Measurements from ENCODE around the gene AASS. TPM values are rescaled to one million over a fixed set of nuclear protein-coding genes. Genes with fewer than 3 reads are reported as not detected.

AASS gene
- total and polyA plus RNA-seq, 2 donors (not counting 3 experiments of a cell fraction or from before 2014, with no cell fraction given), result 11.1 to 27.8 TPM

GRCh38 chr7:122054393-122054792 lies 89.7 kb downstream of the AASS start:
- CTCF ChIA-PET, result interaction anchor here (1.1 to 1.7 kb wide), 4 partner anchors 38 to 946 kb away, joined by 3 to 15 read pairs (median 4); no protein-coding TSS in a partner anchor
- intact Hi-C loops (cut with micrococcal nuclease), result no loop called here
- POLR2A ChIA-PET, result no interaction called here
- TF ChIP-seq MYC (IDR thresholded peaks at IDR 0.05; ENCODE audit: low read depth, low read length), result no peak
- no peak for TF ChIP-seq POLR2A (IDR thresholded peaks at IDR 0.05; ENCODE audit: low read depth, low read length)
- TF ChIP-seq POLR2AphosphoS5 (IDR thresholded peaks at IDR 0.05; ENCODE audit: insufficient read depth, low read depth, low read length), result no peak
- no peak for TF ChIP-seq EZH2 (IDR thresholded peaks at IDR 0.05; ENCODE audit: borderline replicate concordance, low read depth, low read length, severe bottlenecking)
- TF ChIP-seq JUN (IDR thresholded peaks at IDR 0.05; ENCODE audit: borderline replicate concordance, insufficient read depth, insufficient read length, low read depth), result no peak
- no peak for TF ChIP-seq GATA2 (IDR thresholded peaks at IDR 0.05; ENCODE audit: insufficient read depth, insufficient read length, low read depth, low read length)
- TF ChIP-seq, protein P1, sequence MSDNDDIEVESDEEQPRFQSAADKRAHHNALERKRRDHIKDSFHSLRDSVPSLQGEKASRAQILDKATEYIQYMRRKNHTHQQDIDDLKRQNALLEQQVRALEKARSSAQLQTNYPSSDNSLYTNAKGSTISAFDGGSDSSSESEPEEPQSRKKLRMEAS (IDR thresholded peaks at IDR 0.05; ENCODE audit: insufficient read depth, insufficient read length), result no peak
- TF ChIP-seq CTCF (IDR thresholded peaks at IDR 0.05; ENCODE audit: extremely low read depth in 1 of 2, insufficient read depth in 1 of 2, low read depth in 1 of 2, low read length in 2 of 2), result no peak
- TF ChIP-seq FOS (IDR thresholded peaks at IDR 0.05; ENCODE audit: borderline replicate concordance, insufficient read depth, low read length), result no peak
- H3K36me3 ChIP-seq (ENCODE audit: control insufficient read depth in 2 of 2, extremely low read depth in 1 of 2, insufficient read depth in 2 of 2, low read length in 2 of 2), result no peaks in the 10 kb centered on the region
- H4K20me1 ChIP-seq (replicated peaks; ENCODE audit: control insufficient read depth, extremely low read depth, insufficient read depth, low read length), result no peaks in the 10 kb centered on the region
- no peaks in the 10 kb centered on the region for H3K9me1 ChIP-seq (replicated peaks; ENCODE audit: control insufficient read depth, extremely low read depth, insufficient read depth, low read length)
- no peaks in the 10 kb centered on the region for H3K27me3 ChIP-seq (ENCODE audit: control insufficient read depth in 2 of 2, insufficient read depth in 2 of 2, low read length in 2 of 2)
- H3K9ac ChIP-seq (replicated peaks; ENCODE audit: extremely low read depth, insufficient read depth, low read length), result no peak overlapping the region
- no peak overlapping the region for H3K4me2 ChIP-seq (ENCODE audit: insufficient read depth, low read length)
- H3K9me3 ChIP-seq (replicated peaks; ENCODE audit: control insufficient read depth, insufficient read depth, low read length), result no peaks in the 10 kb centered on the region
- no peak overlapping the region for H2AFZ ChIP-seq (ENCODE audit: low read depth, low read length)
- BruUV-seq (replicated peaks), result no TSS peak
- H3K4me3 ChIP-seq (replicated peaks in 1 of 3; ENCODE audit: insufficient read depth in 1 of 3, low read depth in 1 of 3, low read length in 3 of 3), result no peak overlapping the region
- FAIRE-seq (no peak), DNase-seq (ENCODE audit: low read depth, low spot score) (no peak)
- H3K4me1 ChIP-seq (ENCODE audit: control insufficient read depth, extremely low read depth, insufficient read depth, low read length), result peaks cover 8% of the 10 kb centered on the region
- dilution Hi-C loops (cut with MboI; ENCODE audit: extremely low pct_ligation_motif_present, low sequenced_read_pairs), result no loop called here
- no peaks in the 10 kb centered on the region for H3K79me2 ChIP-seq (ENCODE audit: control insufficient read depth, insufficient read depth, low read length)
- H3K27ac ChIP-seq (ENCODE audit: insufficient read depth, low read depth, low read length), result no peak overlapping the region

Data from endothelial cell of umbilical vein (primary cell).